Endothelial cell of umbilical vein (primary cell): Measurements from ENCODE around the gene ZFYVE28. TPM values are rescaled to one million over a fixed set of nuclear protein-coding genes. Genes with fewer than 3 reads are reported as not detected.

Experiments used
- BruUV-seq: library from RNA; stranded (reverse); fragments of 400-500 nt; replicated peaks from 2 replicates; lab custom pipeline; 2021; lab: Mats Ljungman, UMichigan
- CTCF ChIA-PET: fragments of 300-600, 350-600 bp; sonication (Branson Sonifier 250); formaldehyde crosslinking; loops from one replicate; lab custom pipeline; 2021; ENCODE audit warnings: antibody characterized with exemption, inconsistent platforms; lab: Charles Lee
- POLR2A ChIA-PET: fragments of 300-600, 350-600 bp; sonication (Branson Sonifier 250); formaldehyde crosslinking; loops from one replicate; lab custom pipeline; 2021; ENCODE audit warnings: antibody characterized with exemption, inconsistent platforms; lab: Charles Lee
- DNase-seq: peaks from one replicate; pipeline ENCODE4 v3.0.0-alpha.2; 2011; ENCODE audit warnings: low read depth, low spot score
- FAIRE-seq: peaks from 2 replicates; lab custom pipeline; 2011; peaks lifted over from hg19 to GRCh38; lab: Jason Lieb, UNC
- H2AFZ ChIP-seq: 2 replicates; pipeline ENCODE4 v1.6.0; 2012; ENCODE audit warnings: low read depth, low read length, control low read depth, inconsistent platforms
- H3K27ac ChIP-seq: 2 replicates; pipeline ENCODE4 v1.5.1; 2011; ENCODE audit warnings: low read depth, mild to moderate bottlenecking, control low read depth, low read length, moderate library complexity; ENCODE audit not compliant: insufficient read depth
- H3K27me3 ChIP-seq, 2 experiments: 2 replicates each; pipeline versions ENCODE4 v1.6.0 to v1.6.1; 2011; ENCODE audit warnings: low read length in 2 of 2, mixed read lengths in 1 of 2; ENCODE audit not compliant: control insufficient read depth in 2 of 2, insufficient read depth in 2 of 2
- H3K36me3 ChIP-seq, 2 experiments: 2 replicates in 1 of 2; 3 replicates in 1 of 2; pipeline ENCODE4 v1.5.1; 2011; ENCODE audit warnings: low read length in 2 of 2, mild to moderate bottlenecking in 1 of 2, moderate library complexity in 1 of 2; ENCODE audit not compliant: control insufficient read depth in 2 of 2, insufficient read depth in 2 of 2; ENCODE audit errors: extremely low read depth in 1 of 2
- H3K4me1 ChIP-seq: 3 replicates; pipeline ENCODE4 v1.5.1; 2011; ENCODE audit warnings: mild to moderate bottlenecking, low read length; ENCODE audit not compliant: control insufficient read depth, insufficient read depth; ENCODE audit errors: extremely low read depth
- H3K4me2 ChIP-seq: 2 replicates; pipeline ENCODE4 v1.6.1; 2011; ENCODE audit warnings: low read length, control low read depth, mixed read lengths; ENCODE audit not compliant: insufficient read depth
- H3K4me3 ChIP-seq, 3 experiments: fragments of 200-600 bp in 1 of 3; sonication (generic), shearing (Covaris generic) in 1 of 3; replicated peaks in 1 of 3; 2 replicates each; pipeline ENCODE4 v1.5.1; 2011 to 2016; ENCODE audit warnings: control low read depth in 3 of 3, low read length in 3 of 3, mild to moderate bottlenecking in 2 of 3, inconsistent platforms in 1 of 3, low read depth in 1 of 3, moderate library complexity in 1 of 3; ENCODE audit not compliant: insufficient read depth in 1 of 3
- H3K79me2 ChIP-seq: 2 replicates; pipeline ENCODE4 v1.6.0; 2012; ENCODE audit warnings: low read length, inconsistent platforms; ENCODE audit not compliant: control insufficient read depth, insufficient read depth
- H3K9ac ChIP-seq: replicated peaks from 2 replicates; pipeline ENCODE3; 2011; ENCODE audit warnings: low read length, control low read depth; ENCODE audit not compliant: insufficient read depth; ENCODE audit errors: extremely low read depth
- H3K9me1 ChIP-seq: replicated peaks from 3 replicates; pipeline ENCODE4 v1.6.0; 2011; ENCODE audit warnings: mild to moderate bottlenecking, low read length; ENCODE audit not compliant: control insufficient read depth, insufficient read depth; ENCODE audit errors: extremely low read depth
- H3K9me3 ChIP-seq: replicated peaks from 2 replicates; pipeline ENCODE4 v1.5.1; 2012; ENCODE audit warnings: low read length, inconsistent platforms; ENCODE audit not compliant: control insufficient read depth, insufficient read depth
- H4K20me1 ChIP-seq: replicated peaks from 2 replicates; pipeline ENCODE3; 2011; ENCODE audit warnings: mild to moderate bottlenecking, low read length; ENCODE audit not compliant: control insufficient read depth, insufficient read depth; ENCODE audit errors: extremely low read depth
- CTCF ChIP-seq, 2 donors: IDR thresholded peaks; 1 replicate in 1 of 2; 2 replicates in 1 of 2; pipeline ENCODE4 v1.5.1; 2011; ENCODE audit warnings: low read length in 2 of 2, mild to moderate bottlenecking in 2 of 2, moderate library complexity in 2 of 2, control low read depth in 1 of 2, inconsistent platforms in 1 of 2, low read depth in 1 of 2; ENCODE audit not compliant: insufficient read depth in 1 of 2; ENCODE audit errors: extremely low read depth in 1 of 2
- EZH2 ChIP-seq: IDR thresholded peaks from 2 replicates; pipeline ENCODE4 v1.6.1; 2012; ENCODE audit warnings: borderline replicate concordance, low read depth, mild to moderate bottlenecking, moderate library complexity, low read length, inconsistent platforms; ENCODE audit not compliant: severe bottlenecking
- FOS ChIP-seq: IDR thresholded peaks from 2 replicates; pipeline ENCODE4 v1.6.1; 2011; ENCODE audit warnings: mild to moderate bottlenecking, low read length, moderate library complexity, borderline replicate concordance; ENCODE audit not compliant: insufficient read depth
- GATA2 ChIP-seq: IDR thresholded peaks from 2 replicates; pipeline ENCODE4 v1.7.0; 2011; ENCODE audit warnings: low read depth, mild to moderate bottlenecking, moderate library complexity, mixed read lengths, low read length; ENCODE audit not compliant: insufficient read length, insufficient read depth
- JUN ChIP-seq: IDR thresholded peaks from 2 replicates; pipeline ENCODE4 v1.6.1; 2011; ENCODE audit warnings: borderline replicate concordance, low read depth; ENCODE audit not compliant: insufficient read length, insufficient read depth
- MAX ChIP-seq: IDR thresholded peaks from 2 replicates; pipeline ENCODE4 v1.6.1; 2011; ENCODE audit not compliant: insufficient read depth, insufficient read length
- MYC ChIP-seq: IDR thresholded peaks from one replicate; pipeline ENCODE4 v1.6.1; 2011; ENCODE audit warnings: mild to moderate bottlenecking, low read depth, low read length
- POLR2A ChIP-seq: IDR thresholded peaks from 2 replicates; pipeline ENCODE4 v1.6.1; 2012; ENCODE audit warnings: low read depth, mild to moderate bottlenecking, control low read depth, low read length
- POLR2AphosphoS5 ChIP-seq: IDR thresholded peaks from 2 replicates; pipeline ENCODE4 v1.6.1; 2012; ENCODE audit warnings: low read depth, mild to moderate bottlenecking, control low read depth, low read length, moderate library complexity; ENCODE audit not compliant: insufficient read depth
- dilution Hi-C: fragments of 300-500 bp; cut with MboI; formaldehyde crosslinking; loops from one replicate; pipeline ENCODE4 v1.15.0; 2019; ENCODE audit warnings: low sequenced_read_pairs; ENCODE audit not compliant: extremely low pct_ligation_motif_present
- intact Hi-C: fragments of 100-400 bp; cut with micrococcal nuclease; formaldehyde crosslinking; loops from one replicate; pipeline ENCODE4 v1.10.0; 2022
- polyA plus RNA-seq, 4 experiments: library from polyadenylated mRNA; depleted of rRNA in 3 of 4; stranded (reverse) in 3 of 4; unstranded in 1 of 4; fragments of >200 nt; gene quantifications; 2 replicates each; pipeline versions ENCODE4 v1.2.1 to v1.2.3, GENCODE V29; 2011 to 2012; ENCODE audit warnings: missing spikeins in 1 of 4
- total RNA-seq: library from RNA; stranded (reverse); gene quantifications from 2 replicates; pipeline ENCODE4 v1.2.3, GENCODE V29; 2021

Gene ZFYVE28
- total and polyA plus RNA-seq, 2 donors (not counting 3 experiments of a cell fraction or from before 2014, with no cell fraction given) = 5.8 to 7.1 TPM

DNA sequence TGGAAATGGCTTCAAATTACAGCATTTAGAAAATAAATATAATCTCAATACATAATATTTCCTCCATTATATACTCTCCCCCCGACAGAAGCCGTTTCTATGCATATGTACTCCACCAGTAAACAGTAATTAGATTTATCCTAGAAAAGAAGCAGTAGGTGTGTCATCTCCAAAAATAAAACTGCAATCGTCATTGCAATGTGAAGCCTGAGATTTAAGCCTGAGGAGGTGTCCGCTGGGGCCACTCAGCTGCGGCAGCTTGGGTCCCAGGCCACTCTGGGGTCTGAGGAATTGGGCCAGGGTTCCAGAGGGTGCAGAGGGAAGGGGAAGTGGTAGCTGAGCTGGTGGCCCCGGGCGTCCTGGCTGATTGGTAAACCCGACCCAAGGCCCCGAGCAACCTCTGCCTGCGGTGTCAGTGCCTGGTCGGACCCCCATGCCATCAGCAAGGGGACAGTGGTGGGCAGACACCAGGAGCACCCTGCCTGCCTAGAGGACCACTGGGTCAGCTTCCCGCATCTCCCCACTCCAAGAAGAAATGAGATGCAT is 148.8 kb downstream of the ZFYVE28 start:
- intact Hi-C loops (no loop called here), dilution Hi-C loops (no loop called here)
- Histone ChIP-seq H3K9me1 (no peaks in the 10 kb centered on the region), H3K9ac (no peak overlapping the region), H3K4me1 (no peaks in the 10 kb centered on the region), H3K4me2 (no peak overlapping the region), H3K79me2 (no peaks in the 10 kb centered on the region), H3K27ac (no peak overlapping the region), H3K4me3 (no peak overlapping the region), H4K20me1 (no peaks in the 10 kb centered on the region), H3K36me3 (no peaks in the 10 kb centered on the region), H2AFZ (no peak overlapping the region), H3K27me3 (no peaks in the 10 kb centered on the region), H3K9me3 (no peaks in the 10 kb centered on the region)
- ChIA-PET POLR2A (no interaction called here), CTCF (no interaction called here)
- BruUV-seq = no TSS peak
- DNase-seq (no peak), FAIRE-seq (no peak)
- TF ChIP-seq CTCF (IDR thresholded peaks at IDR 0.05; ENCODE audit: extremely low read depth in 1 of 2, insufficient read depth in 1 of 2, low read depth in 1 of 2, low read length in 2 of 2) (no peak), EZH2 (no peak), MAX (no peak), FOS (no peak), JUN (no peak), MYC (no peak), GATA2 (no peak), POLR2A (no peak), POLR2AphosphoS5 (no peak)
